MCF 10A (cell line): Measurements from ENCODE around the gene LENEP. TPM values are rescaled to one million over a fixed set of nuclear protein-coding genes. Genes with fewer than 3 reads are reported as not detected.

Source experiments
- BruUV-seq: library from RNA; stranded (reverse); fragments of 400-500 nt; replicated peaks from 2 replicates; lab custom pipeline; 2021; lab: Mats Ljungman, UMichigan
- CTCF ChIA-PET: fragments of 300-600 bp; sonication (Branson Sonifier 250); formaldehyde crosslinking; extraction: SDS; loops from one replicate; lab custom pipeline; 2021; ENCODE audit warnings: antibody characterized with exemption, inconsistent platforms; lab: Yijun Ruan, JAX
- POLR2A ChIA-PET: fragments of 300-600, 350-650 bp; sonication (Branson Sonifier 250); formaldehyde crosslinking; extraction: SDS; loops from one replicate; lab custom pipeline; 2020; ENCODE audit warnings: antibody characterized with exemption, inconsistent platforms; lab: Yijun Ruan, JAX
- DNase-seq: peaks from one replicate; pipeline ENCODE4 v3.0.0-alpha.2; 2018; ENCODE audit not compliant: unreplicated experiment
- H3K27ac Mint-ChIP-seq: one replicate; pipeline ENCODE4 v1.8.0; 2022; ENCODE audit warnings: mild to moderate bottlenecking, low read depth, mixed read lengths; ENCODE audit not compliant: unreplicated experiment
- H3K27me3 Mint-ChIP-seq: one replicate; pipeline ENCODE4 v1.8.0; 2022; ENCODE audit warnings: mixed read lengths; ENCODE audit not compliant: insufficient read depth, unreplicated experiment
- H3K36me3 Mint-ChIP-seq: one replicate; pipeline ENCODE4 v1.8.0; 2022; ENCODE audit warnings: mild to moderate bottlenecking, moderate library complexity, mixed read lengths; ENCODE audit not compliant: insufficient read depth, unreplicated experiment
- H3K4me1 Mint-ChIP-seq: one replicate; pipeline ENCODE4 v1.8.0; 2022; ENCODE audit warnings: mixed read lengths; ENCODE audit not compliant: insufficient read depth, unreplicated experiment
- H3K4me3 Mint-ChIP-seq: one replicate; pipeline ENCODE4 v1.8.0; 2022; ENCODE audit warnings: mild to moderate bottlenecking, moderate library complexity, mixed read lengths; ENCODE audit not compliant: unreplicated experiment
- H3K9me3 Mint-ChIP-seq: one replicate; pipeline ENCODE4 v1.8.0; 2022; ENCODE audit warnings: mixed read lengths; ENCODE audit not compliant: unreplicated experiment
- intact Hi-C: fragments of 100-400 bp; cut with micrococcal nuclease; formaldehyde crosslinking; loops from 2 replicates; pipeline ENCODE4 v1.14.1; 2022
- total RNA-seq: library from RNA; stranded (reverse); gene quantifications from 2 replicates; pipeline ENCODE4 v1.2.3, GENCODE V29; 2022
- TF ChIP-seq, protein P1 (sequence below): fragments of 200-600 bp; IDR thresholded peaks from one replicate; pipeline ENCODE4 v1.8.0; 2022; ENCODE audit warnings: antibody characterized with exemption, mild to moderate bottlenecking; ENCODE audit not compliant: unreplicated experiment

Gene LENEP
- total RNA-seq, 1 experiment from 2014 or later: not detected

DNA sequence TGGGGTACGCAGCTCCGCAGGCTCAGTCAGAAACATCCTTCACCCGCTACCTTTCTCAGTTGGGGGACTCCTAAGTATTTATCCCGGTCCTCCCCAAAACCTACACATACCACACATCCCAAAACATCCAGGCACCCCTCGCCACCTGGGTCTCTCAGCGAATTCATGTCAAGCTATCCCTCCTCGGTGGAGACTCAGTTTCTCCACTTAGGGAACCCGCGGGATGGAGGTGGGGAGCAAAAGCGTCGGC, 8.0 kb downstream of the LENEP start:
- intact Hi-C loops: loop anchor here (1.0 to 5.0 kb wide), 2 partner anchors 39 to 444 kb away; partner anchors contain the start of gene UBE2Q1
- POLR2A ChIA-PET: interaction anchor here (0.7 to 41.1 kb wide), 19 partner anchors 9 to 587 kb away, joined by 3 to 1917 read pairs (median 5); partner anchors contain the start of genes ADAM15, ASH1L, CKS1B and EFNA3
- Mint-ChIP-seq H3K4me3 (peak overlapping the region; percentile 90), H3K27me3 (no peaks in the 10 kb centered on the region), H3K4me1 (peaks cover 47% of the 10 kb centered on the region), H3K9me3 (no peaks in the 10 kb centered on the region), H3K27ac (peak overlapping the region; percentile 97), H3K36me3 (peaks cover 17% of the 10 kb centered on the region)
- CTCF ChIA-PET: interaction anchor here (0.6 to 9.4 kb wide), 11 partner anchors 12 to 1043 kb away, joined by 3 to 118 read pairs (median 3); partner anchors contain the start of genes CKS1B, CRTC2, FLAD1 and SHC1
- no peak for DNase-seq
- TF ChIP-seq, protein P1, sequence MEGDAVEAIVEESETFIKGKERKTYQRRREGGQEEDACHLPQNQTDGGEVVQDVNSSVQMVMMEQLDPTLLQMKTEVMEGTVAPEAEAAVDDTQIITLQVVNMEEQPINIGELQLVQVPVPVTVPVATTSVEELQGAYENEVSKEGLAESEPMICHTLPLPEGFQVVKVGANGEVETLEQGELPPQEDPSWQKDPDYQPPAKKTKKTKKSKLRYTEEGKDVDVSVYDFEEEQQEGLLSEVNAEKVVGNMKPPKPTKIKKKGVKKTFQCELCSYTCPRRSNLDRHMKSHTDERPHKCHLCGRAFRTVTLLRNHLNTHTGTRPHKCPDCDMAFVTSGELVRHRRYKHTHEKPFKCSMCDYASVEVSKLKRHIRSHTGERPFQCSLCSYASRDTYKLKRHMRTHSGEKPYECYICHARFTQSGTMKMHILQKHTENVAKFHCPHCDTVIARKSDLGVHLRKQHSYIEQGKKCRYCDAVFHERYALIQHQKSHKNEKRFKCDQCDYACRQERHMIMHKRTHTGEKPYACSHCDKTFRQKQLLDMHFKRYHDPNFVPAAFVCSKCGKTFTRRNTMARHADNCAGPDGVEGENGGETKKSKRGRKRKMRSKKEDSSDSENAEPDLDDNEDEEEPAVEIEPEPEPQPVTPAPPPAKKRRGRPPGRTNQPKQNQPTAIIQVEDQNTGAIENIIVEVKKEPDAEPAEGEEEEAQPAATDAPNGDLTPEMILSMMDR: no peak
- no TSS peak for BruUV-seq

DNA sequence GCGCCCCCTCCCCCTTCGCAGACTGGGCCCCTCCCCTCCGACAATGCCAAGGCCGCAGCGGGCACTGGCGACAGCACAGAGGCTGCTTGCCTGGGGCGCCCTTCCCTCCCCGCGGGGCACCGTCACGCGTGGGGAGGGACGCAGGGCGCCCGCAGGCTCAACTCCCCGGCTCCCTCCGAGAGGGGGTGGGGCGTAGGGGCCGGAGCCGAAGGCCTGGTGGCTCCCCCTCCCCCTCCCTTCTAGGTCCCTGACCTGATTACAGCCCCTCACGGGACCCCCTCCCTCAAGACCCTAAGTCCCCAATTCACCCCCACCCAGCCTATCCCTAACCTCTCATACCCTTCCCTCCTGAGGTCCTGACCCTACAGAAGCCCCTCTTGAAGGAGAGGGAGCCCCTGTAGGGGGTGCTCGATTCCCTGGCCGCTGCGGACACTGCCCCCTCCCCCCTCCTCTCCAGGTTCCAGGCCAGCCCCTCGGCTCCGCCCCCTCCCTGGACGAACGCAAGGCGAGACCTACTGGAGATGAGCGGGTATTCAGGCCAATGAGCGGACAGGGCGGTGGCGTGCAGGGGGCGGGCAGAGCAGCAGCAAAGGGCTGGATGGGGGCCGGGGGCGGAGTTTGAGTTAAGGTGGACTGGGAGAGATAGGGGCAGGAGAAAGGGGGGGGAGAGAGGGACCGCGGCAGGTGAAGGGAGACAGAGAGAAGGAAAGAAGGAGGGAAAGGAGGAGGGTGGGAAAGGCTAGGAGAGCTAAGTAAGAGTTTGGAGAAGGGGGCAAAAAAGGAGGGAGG, 8.5 kb downstream of the LENEP start:
- H3K4me1 Mint-ChIP-seq: peaks cover 52% of the 10 kb centered on the region
- H3K4me3 Mint-ChIP-seq: peak overlapping the region; percentile 90
- intact Hi-C loops: loop anchor here (1.0 to 5.0 kb wide), 6 partner anchors 28 to 445 kb away; partner anchors contain the start of genes CKS1B and UBE2Q1
- peak overlapping the region; percentile 97 for H3K27ac Mint-ChIP-seq
- peak; percentile 100 for DNase-seq
- BruUV-seq: no TSS peak
- TF ChIP-seq, protein P1: peak; percentile 34
- H3K36me3 Mint-ChIP-seq: peaks cover 17% of the 10 kb centered on the region
- POLR2A ChIA-PET: interaction anchor here (0.6 to 41.1 kb wide), 20 partner anchors 9 to 1477 kb away, joined by 3 to 1917 read pairs (median 4); partner anchors contain the start of genes ADAM15, CKS1B, EFNA3 and FLAD1
- H3K9me3 Mint-ChIP-seq: no peaks in the 10 kb centered on the region
- H3K27me3 Mint-ChIP-seq: no peaks in the 10 kb centered on the region
- CTCF ChIA-PET: interaction anchor here (0.6 to 9.4 kb wide), 17 partner anchors 12 to 1043 kb away, joined by 3 to 118 read pairs (median 3); partner anchors contain the start of genes CKS1B, CRTC2, FLAD1 and PYGO2

DNA sequence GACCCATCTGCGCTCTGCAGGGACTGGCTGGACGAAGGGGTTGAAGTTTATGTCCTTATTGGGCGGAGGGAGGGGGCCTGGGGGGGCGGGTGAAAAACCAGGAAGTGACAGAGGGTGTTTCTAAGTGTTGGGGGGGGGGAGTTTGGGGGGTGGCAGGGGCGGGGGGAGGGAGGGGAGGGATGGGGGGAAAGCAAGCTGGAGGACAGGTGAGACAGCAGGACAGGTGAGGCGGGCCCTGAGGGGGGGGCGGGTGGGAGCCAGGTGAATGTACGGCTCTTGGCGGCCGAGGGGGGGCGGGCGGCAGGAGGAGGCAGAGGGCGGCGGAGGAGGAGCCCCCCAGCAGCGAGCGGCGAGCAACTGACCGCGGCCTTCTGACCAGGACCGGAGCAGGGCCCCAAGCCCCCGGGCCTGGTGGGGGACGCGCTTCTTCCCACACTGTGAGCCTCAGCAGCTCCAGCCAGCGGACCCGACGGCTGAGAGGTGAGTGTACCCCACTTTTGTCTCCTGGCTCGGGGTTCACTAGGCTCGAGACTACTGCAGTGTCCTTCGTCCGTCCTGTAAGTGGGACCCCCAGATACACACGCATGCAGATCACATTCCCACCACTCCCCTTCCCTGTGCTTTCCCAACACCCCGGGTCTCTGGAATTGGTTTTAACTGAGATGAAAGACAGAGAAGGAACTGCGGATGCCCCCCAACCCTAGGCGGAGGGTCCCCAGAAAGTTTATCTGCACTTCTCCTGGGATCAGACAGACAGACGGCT, 9.3 kb downstream of the LENEP start, which contains the start of gene ZBTB7B:
Gene ZBTB7B (plus strand): TSS at position 339 of the 763 bp plus-strand sequence. CDS start 11,859 bp downstream, outside the sequence.
- peak within 1 kb of the TSS; percentile 90 for H3K4me3 Mint-ChIP-seq
- no peaks in the 10 kb centered on the region for H3K9me3 Mint-ChIP-seq
- H3K27me3 Mint-ChIP-seq: no peaks in the 10 kb centered on the region
- peaks cover 56% of the 10 kb centered on the region for H3K4me1 Mint-ChIP-seq
- no TSS peak for BruUV-seq
- peaks cover 17% of the 10 kb centered on the region for H3K36me3 Mint-ChIP-seq
- POLR2A ChIA-PET: interaction anchor here (0.6 to 41.1 kb wide), 17 partner anchors 14 to 1478 kb away, joined by 3 to 1917 read pairs (median 6); partner anchors contain the start of genes ADAM15, CKS1B, FLAD1 and PBXIP1
- intact Hi-C loops: loop anchor here (1.0 to 5.0 kb wide), 5 partner anchors 28 to 445 kb away; partner anchors contain the start of genes CKS1B and UBE2Q1
- CTCF ChIA-PET: interaction anchor here (0.6 to 4.2 kb wide), 16 partner anchors 10 to 675 kb away, joined by 3 to 64 read pairs (median 4); partner anchors contain the start of genes CKS1B, FLAD1, PYGO2 and SHC1
- H3K27ac Mint-ChIP-seq: peak within 1 kb of the TSS; percentile 97
- TF ChIP-seq, protein P1: no peak
- peak; percentile 62 for DNase-seq
